Tibial nerve (tissue), 4 donors: Measurements from ENCODE around the gene LCLAT1. TPM values are rescaled to one million over a fixed set of nuclear protein-coding genes. Genes with fewer than 3 reads are reported as not detected.

Experiments
- DNase-seq, 2 donors: peaks; one replicate each; pipeline ENCODE4 v3.0.0-alpha.2; 2019; ENCODE audit warnings: low spot score in 2 of 2
- H3K27ac ChIP-seq, 4 donors: fragments of 200-600 bp; sonication (generic) in 3 of 4; one replicate each; pipeline ENCODE4 v1.5.1; 2017 to 2019; ENCODE audit warnings: mild to moderate bottlenecking in 1 of 4
- H3K27me3 ChIP-seq, 2 donors: fragments of 200-600 bp; sonication (generic) in 1 of 2; one replicate each; pipeline versions ENCODE4 v1.5.1 to v1.6.0; 2017 to 2019
- H3K36me3 ChIP-seq, 3 donors: fragments of 200-600 bp; sonication (generic); one replicate each; pipeline ENCODE4 v1.5.1; 2018 to 2019
- H3K4me1 ChIP-seq, 4 donors: fragments of 200-600 bp; sonication (generic) in 3 of 4; one replicate each; pipeline ENCODE4 v1.5.1; 2017 to 2019
- H3K4me3 ChIP-seq, 4 donors: fragments of 200-600 bp; sonication (generic) in 3 of 4; one replicate each; pipeline ENCODE4 v1.5.1; 2017 to 2019; ENCODE audit warnings: mild to moderate bottlenecking in 1 of 4, moderate library complexity in 1 of 4
- H3K9me3 ChIP-seq, 4 donors: fragments of 200-600 bp; sonication (generic) in 3 of 4; one replicate each; pipeline ENCODE4 v1.5.1; 2017 to 2019
- CTCF ChIP-seq, 5 experiments: fragments of 200-600 bp in 3 of 5; fragments of 450-650 bp in 2 of 5; sonication (generic) in 3 of 5; IDR thresholded peaks; one replicate each; pipeline ENCODE4 v1.5.1; 2016 to 2019; ENCODE audit warnings: antibody characterized with exemption in 5 of 5, mild to moderate bottlenecking in 3 of 5, moderate library complexity in 2 of 5
- EP300 ChIP-seq, 2 donors: sonication (generic); formaldehyde crosslinking; IDR thresholded peaks; one replicate each; pipeline ENCODE4 v1.6.1; 2017; ENCODE audit warnings: antibody characterized with exemption in 2 of 2, mild to moderate bottlenecking in 1 of 2
- POLR2A ChIP-seq, 2 donors: fragments of 450-650 bp; IDR thresholded peaks; one replicate each; pipeline ENCODE4 v1.6.1; 2017; ENCODE audit warnings: antibody characterized with exemption in 2 of 2, mild to moderate bottlenecking in 2 of 2, moderate library complexity in 2 of 2
- WGBS, 2 donors: methylation state at CpG; one replicate each; pipeline ENCODE4 v1.1.5; 2018; 5-methylcytosine and 5-hydroxymethylcytosine counted together
- total RNA-seq, 4 donors: library from RNA; depleted of rRNA; stranded (reverse); fragments of >200 nt; gene quantifications; one replicate each; pipeline ENCODE4 v1.1.0, GENCODE V29; 2016

The LCLAT1 gene
- total RNA-seq, 4 donors from 2014 or later = 8.4 to 15.9 (median 11.8) TPM

- Histone ChIP-seq H3K36me3 (no peaks in the 10 kb centered on the region), H3K27ac (no peak overlapping the region), H3K4me1 (no peaks in the 10 kb centered on the region), H3K27me3 (no peaks in the 10 kb centered on the region), H3K9me3 (no peaks in the 10 kb centered on the region), H3K4me3 (no peak overlapping the region)
- no peak for TF ChIP-seq EP300 (IDR thresholded peaks at IDR 0.05)
- TF ChIP-seq CTCF (IDR thresholded peaks at IDR 0.05) = no peak
- no peak for TF ChIP-seq POLR2A (IDR thresholded peaks at IDR 0.05)
- no peak for DNase-seq
- WGBS, 2 donors = 73 to 79% methylated on average over 3 of the region's 3 CpGs
These were observed 133.3 kb downstream of the LCLAT1 start for GRCh38 chr2:30580391-30580790.

GRCh38 chr2:30582521-30582920 is 135.5 kb downstream of the LCLAT1 start:
- no peaks in the 10 kb centered on the region for H3K4me1 ChIP-seq
- TF ChIP-seq POLR2A (IDR thresholded peaks at IDR 0.05) (no peak), CTCF (IDR thresholded peaks at IDR 0.05) (no peak), EP300 (IDR thresholded peaks at IDR 0.05) (no peak)
- no peaks in the 10 kb centered on the region for H3K36me3 ChIP-seq
- H3K4me3 ChIP-seq = no peak overlapping the region
- H3K27ac ChIP-seq = no peak overlapping the region
- H3K9me3 ChIP-seq = no peaks in the 10 kb centered on the region
- H3K27me3 ChIP-seq = no peaks in the 10 kb centered on the region
- 49 to 57% methylated on average over 2 of the region's 2 CpGs for WGBS, 2 donors
- DNase-seq = no peak

- TF ChIP-seq EP300 (IDR thresholded peaks at IDR 0.05) (no peak), POLR2A (IDR thresholded peaks at IDR 0.05) (no peak), CTCF (IDR thresholded peaks at IDR 0.05) (no peak)
- 84 to 91% methylated on average over 3 of the region's 3 CpGs for WGBS, 2 donors
- DNase-seq = no peak
These were observed 136.2 kb downstream of the LCLAT1 start for GRCh38 chr2:30583204-30583749.

GRCh38 chr2:30584116-30584515 is 137.1 kb downstream of the LCLAT1 start:
- H3K36me3 ChIP-seq = no peaks in the 10 kb centered on the region
- 58 to 63% methylated on average over 4 of the region's 4 CpGs for WGBS, 2 donors
- no peaks in the 10 kb centered on the region for H3K27me3 ChIP-seq
- H3K4me3 ChIP-seq = no peak overlapping the region
- no peaks in the 10 kb centered on the region for H3K9me3 ChIP-seq
- no peak overlapping the region for H3K27ac ChIP-seq
- no peak for DNase-seq
- no peaks in the 10 kb centered on the region for H3K4me1 ChIP-seq
- TF ChIP-seq POLR2A (IDR thresholded peaks at IDR 0.05) (no peak), EP300 (IDR thresholded peaks at IDR 0.05) (no peak)

More at GRCh38 chr2:30583204-30583749, 136.2 kb downstream of the LCLAT1 start:
- H3K4me3 ChIP-seq = no peak overlapping the region
- no peaks in the 10 kb centered on the region for H3K9me3 ChIP-seq
- no peak overlapping the region for H3K27ac ChIP-seq
- no peaks in the 10 kb centered on the region for H3K4me1 ChIP-seq
- H3K36me3 ChIP-seq = no peaks in the 10 kb centered on the region
- H3K27me3 ChIP-seq = no peaks in the 10 kb centered on the region

- Histone ChIP-seq H3K9me3 (no peaks in the 10 kb centered on the region), H3K27ac (no peak overlapping the region), H3K27me3 (no peaks in the 10 kb centered on the region), H3K4me1 (no peaks in the 10 kb centered on the region), H3K36me3 (no peaks in the 10 kb centered on the region), H3K4me3 (no peak overlapping the region)
- no peak for DNase-seq
- TF ChIP-seq EP300 (IDR thresholded peaks at IDR 0.05) (no peak), CTCF (IDR thresholded peaks at IDR 0.05) (no peak), POLR2A (IDR thresholded peaks at IDR 0.05) (no peak)
These were observed 141.9 kb downstream of the LCLAT1 start for GRCh38 chr2:30588994-30589393.

- DNase-seq = no peak
- no peak for TF ChIP-seq CTCF (IDR thresholded peaks at IDR 0.05)
- TF ChIP-seq POLR2A (IDR thresholded peaks at IDR 0.05) = no peak
- TF ChIP-seq EP300 (IDR thresholded peaks at IDR 0.05) = no peak
- Histone ChIP-seq H3K27ac (no peak overlapping the region), H3K9me3 (no peaks in the 10 kb centered on the region), H3K36me3 (no peaks in the 10 kb centered on the region), H3K4me3 (no peak overlapping the region), H3K4me1 (no peaks in the 10 kb centered on the region), H3K27me3 (no peaks in the 10 kb centered on the region)
- 80 to 91% methylated on average over 1 of the region's 1 CpG for WGBS, 2 donors
These were observed 143.4 kb downstream of the LCLAT1 start for GRCh38 chr2:30590407-30590806.
